ENCODE measurements around the gene GABARAP. TPM values are rescaled to one million over a fixed set of nuclear protein-coding genes. Genes with fewer than 3 reads are reported as not detected.

The GABARAP gene
- total RNA-seq, 3 donors from 2014 or later: 424 to 499 (median 484) TPM

DNA sequence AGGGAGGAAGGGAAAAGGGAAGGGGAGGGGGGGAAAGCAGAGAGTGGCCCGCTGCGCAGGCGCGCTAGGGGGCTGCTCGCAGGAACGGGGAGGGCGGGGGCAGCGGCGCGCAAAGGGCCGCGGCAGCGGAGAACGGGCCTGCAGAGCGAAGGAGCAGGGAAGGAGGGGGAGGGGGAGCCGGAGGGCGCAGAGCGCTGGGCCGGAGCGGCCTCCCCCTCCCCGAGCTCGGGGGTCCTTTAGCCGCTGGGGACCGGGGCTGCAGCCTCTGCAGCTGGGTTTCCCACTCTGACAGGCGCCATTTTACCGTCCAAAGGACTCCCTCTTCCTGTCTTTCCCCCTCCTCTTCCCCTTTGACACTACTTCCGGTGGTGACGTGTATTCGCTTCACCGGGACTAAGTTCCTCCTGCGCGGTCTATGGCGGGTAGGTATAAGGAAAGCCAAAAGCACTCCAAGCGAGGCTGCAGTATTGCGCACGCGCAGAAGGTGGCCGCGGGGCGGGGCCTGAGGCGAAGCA is 9.5 kb upstream of the GABARAP start, which contains the start of gene CTDNEP1:
Gene CTDNEP1 (minus strand): TSS at position 74 of the 515 bp plus-strand sequence. CDS start 438 bp downstream, outside the sequence.
- ATAC-seq (peak; percentile 82), DNase-seq (peak; percentile 98 to 99 (median 98))
- H3K4me1 ChIP-seq (ENCODE audit: low read depth): peaks cover 24% of the 10 kb centered on the region
- intact Hi-C loops (cut with DNase I, micrococcal nuclease): no loop called here
- H3K9me3 ChIP-seq: no peaks in the 10 kb centered on the region
- H3K36me3 ChIP-seq (ENCODE audit: low read depth): no peaks in the 10 kb centered on the region
- TF ChIP-seq, protein P1, sequence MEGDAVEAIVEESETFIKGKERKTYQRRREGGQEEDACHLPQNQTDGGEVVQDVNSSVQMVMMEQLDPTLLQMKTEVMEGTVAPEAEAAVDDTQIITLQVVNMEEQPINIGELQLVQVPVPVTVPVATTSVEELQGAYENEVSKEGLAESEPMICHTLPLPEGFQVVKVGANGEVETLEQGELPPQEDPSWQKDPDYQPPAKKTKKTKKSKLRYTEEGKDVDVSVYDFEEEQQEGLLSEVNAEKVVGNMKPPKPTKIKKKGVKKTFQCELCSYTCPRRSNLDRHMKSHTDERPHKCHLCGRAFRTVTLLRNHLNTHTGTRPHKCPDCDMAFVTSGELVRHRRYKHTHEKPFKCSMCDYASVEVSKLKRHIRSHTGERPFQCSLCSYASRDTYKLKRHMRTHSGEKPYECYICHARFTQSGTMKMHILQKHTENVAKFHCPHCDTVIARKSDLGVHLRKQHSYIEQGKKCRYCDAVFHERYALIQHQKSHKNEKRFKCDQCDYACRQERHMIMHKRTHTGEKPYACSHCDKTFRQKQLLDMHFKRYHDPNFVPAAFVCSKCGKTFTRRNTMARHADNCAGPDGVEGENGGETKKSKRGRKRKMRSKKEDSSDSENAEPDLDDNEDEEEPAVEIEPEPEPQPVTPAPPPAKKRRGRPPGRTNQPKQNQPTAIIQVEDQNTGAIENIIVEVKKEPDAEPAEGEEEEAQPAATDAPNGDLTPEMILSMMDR (IDR thresholded peaks at IDR 0.05): no peak
- H3K4me3 ChIP-seq: peak within 1 kb of the TSS; percentile 85

DNA sequence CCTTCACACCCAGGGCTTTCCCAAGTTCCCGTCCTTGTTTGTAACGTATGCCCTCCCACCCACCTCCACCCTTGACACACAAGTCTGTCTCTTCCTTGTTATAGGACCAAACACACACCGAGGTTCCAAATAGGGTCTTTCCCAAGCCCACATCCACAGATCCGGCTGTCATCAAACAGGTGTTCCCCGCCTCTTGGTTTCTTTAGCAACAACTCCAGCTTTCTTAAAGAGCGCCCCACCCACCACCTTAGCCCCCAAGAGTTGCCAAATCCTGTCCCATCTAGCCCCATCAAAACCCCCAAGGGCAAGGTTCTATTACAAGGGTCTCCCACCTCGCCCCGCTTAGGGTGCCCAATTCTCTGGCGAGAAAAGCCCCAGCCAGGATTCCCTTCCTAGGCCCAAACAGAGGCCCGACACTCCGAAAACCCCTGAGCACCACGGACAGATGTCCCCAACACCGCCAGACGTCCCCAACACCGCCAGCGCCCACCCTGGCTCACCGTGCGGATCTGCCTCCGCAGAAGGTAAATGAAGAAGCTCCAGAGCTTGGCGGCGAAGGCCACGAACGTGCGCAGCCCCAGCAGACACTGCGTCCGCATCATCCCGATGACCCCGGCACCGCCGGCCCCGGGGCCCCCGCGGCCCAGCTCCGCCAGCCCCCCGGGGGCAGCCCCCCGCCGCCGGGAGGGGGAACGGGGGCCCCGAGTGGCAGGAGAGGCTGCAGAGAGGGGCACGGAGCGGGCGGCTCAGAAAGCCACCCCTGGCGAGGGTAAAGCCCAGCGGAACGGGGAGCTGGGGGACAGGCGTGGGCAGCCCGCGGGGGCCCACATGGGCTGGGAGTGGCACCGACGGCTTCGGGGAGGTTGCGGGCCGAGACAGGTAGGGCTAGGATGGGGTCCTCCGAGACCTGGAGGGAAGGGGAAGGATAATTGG is 8.7 kb upstream of the GABARAP start:
- peak; percentile 0 for ATAC-seq
- Histone ChIP-seq H3K4me3 (peak overlapping the region; percentile 85), H3K36me3 (ENCODE audit: low read depth) (no peaks in the 10 kb centered on the region), H3K9me3 (no peaks in the 10 kb centered on the region), H3K4me1 (ENCODE audit: low read depth) (peaks cover 24% of the 10 kb centered on the region)
- TF ChIP-seq, protein P1 (IDR thresholded peaks at IDR 0.05): no peak
- peak; percentile 57 to 77 (median 66) for DNase-seq
- intact Hi-C loops (cut with DNase I, micrococcal nuclease): no loop called here

DNA sequence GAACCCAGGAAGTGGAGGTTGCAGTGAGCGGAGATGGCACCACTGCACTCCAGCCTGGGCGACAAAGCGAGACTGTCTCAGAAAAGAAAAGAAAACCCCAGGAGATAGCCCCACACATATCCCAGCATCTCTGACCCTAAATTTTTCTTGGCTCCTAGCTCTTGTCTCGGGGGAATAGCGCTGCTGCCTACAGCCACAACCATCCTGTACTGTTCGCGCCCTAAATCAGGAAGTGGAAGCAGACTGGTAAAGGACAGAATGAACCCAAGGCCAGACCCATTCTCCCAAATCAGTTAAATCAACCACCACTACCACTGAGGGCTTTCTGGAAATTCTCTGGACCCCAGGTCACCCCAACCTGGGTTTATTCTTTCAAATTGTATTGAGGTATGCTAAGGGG is 7.6 kb upstream of the GABARAP start:
- no peaks in the 10 kb centered on the region for H3K36me3 ChIP-seq (ENCODE audit: low read depth)
- TF ChIP-seq, protein P1 (IDR thresholded peaks at IDR 0.05): no peak
- intact Hi-C loops (cut with DNase I, micrococcal nuclease): no loop called here
- H3K9me3 ChIP-seq: no peaks in the 10 kb centered on the region
- peaks cover 24% of the 10 kb centered on the region for H3K4me1 ChIP-seq (ENCODE audit: low read depth)
- ATAC-seq (no peak), DNase-seq (no peak)
- no peak overlapping the region for H3K4me3 ChIP-seq

DNA sequence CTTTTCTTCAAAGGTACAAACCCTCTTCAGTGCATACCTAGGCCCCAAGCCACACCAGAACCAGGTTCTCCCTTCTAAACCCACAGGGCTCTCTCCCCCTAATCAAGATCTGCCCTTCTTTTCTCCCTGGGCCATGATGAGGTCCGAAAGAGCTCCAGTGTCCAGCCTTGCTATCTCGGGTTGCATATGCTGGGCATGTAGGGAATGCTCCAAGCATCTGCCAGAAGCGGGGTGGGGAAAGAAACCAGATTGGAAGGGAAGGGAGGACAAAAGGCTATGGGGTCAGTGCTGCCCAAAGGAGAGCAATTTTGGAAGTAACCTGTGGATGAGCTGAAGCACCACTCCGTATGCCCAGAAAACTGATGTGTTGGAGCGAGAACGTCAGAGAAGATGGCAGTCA is 7.0 kb upstream of the GABARAP start:
- H3K36me3 ChIP-seq (ENCODE audit: low read depth): no peaks in the 10 kb centered on the region
- TF ChIP-seq, protein P1 (IDR thresholded peaks at IDR 0.05): no peak
- ATAC-seq (no peak), DNase-seq (no peak)
- H3K4me3 ChIP-seq: no peak overlapping the region
- intact Hi-C loops (cut with DNase I, micrococcal nuclease): no loop called here
- peaks cover 24% of the 10 kb centered on the region for H3K4me1 ChIP-seq (ENCODE audit: low read depth)
- H3K9me3 ChIP-seq: no peaks in the 10 kb centered on the region

DNA sequence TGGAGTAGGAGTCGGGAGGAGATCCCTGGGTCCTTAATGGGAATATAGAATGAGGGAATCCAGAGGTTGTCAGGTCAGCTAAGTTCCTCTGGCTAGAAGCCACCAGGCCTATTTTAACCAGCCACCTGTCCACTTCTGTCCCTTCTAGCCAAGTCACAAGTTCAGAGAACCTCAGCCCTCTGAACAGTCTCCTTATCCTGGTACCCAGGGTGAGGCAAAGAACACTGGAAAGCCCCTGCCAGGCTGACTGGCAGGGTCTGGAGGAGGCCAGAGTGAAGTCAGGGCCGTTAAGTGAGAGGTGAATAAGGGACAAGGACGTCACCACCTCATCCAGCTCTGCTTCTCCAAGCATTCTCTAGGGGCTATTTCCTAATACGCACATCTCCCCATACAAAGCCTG is 6.5 kb upstream of the GABARAP start:
- no peak for ATAC-seq
- H3K36me3 ChIP-seq (ENCODE audit: low read depth): no peaks in the 10 kb centered on the region
- H3K9me3 ChIP-seq: no peaks in the 10 kb centered on the region
- no peak for DNase-seq
- intact Hi-C loops (cut with DNase I, micrococcal nuclease): no loop called here
- H3K4me1 ChIP-seq (ENCODE audit: low read depth): peaks cover 24% of the 10 kb centered on the region
- TF ChIP-seq, protein P1 (IDR thresholded peaks at IDR 0.05): no peak
- no peak overlapping the region for H3K4me3 ChIP-seq
